Fibroblast of lung (primary cell): ENCODE data around the gene VPS37C.

ENCODE experiments used
- CTCF ChIP-seq, 2 donors: IDR thresholded peaks in 1 of 2; conservative IDR thresholded peaks in 1 of 2; 1 replicate in 1 of 2; 2 replicates in 1 of 2; pipeline ENCODE4 v1.5.1; 2011 to 2012; ENCODE audit warnings: low read length in 2 of 2, control low read depth in 1 of 2, inconsistent platforms in 1 of 2, low read depth in 1 of 2, mild to moderate bottlenecking in 1 of 2
- EZH2 ChIP-seq: IDR thresholded peaks from 2 replicates; pipeline ENCODE4 v1.5.1; 2012; ENCODE audit warnings: low read length, control low read depth, mild to moderate bottlenecking; ENCODE audit errors: missing control alignments

GRCh38 chr11:61194169-61194671 lies 33.0 kb upstream of the VPS37C start:
- TF ChIP-seq CTCF (conservative IDR thresholded peaks at IDR 0.05 in 1 of 2, IDR thresholded peaks at IDR 0.05 in 1 of 2; ENCODE audit: low read depth in 1 of 2, low read length in 2 of 2), result no peak
- no peak for TF ChIP-seq EZH2
